ENCODE measurements around the gene NAT16. TPM values are rescaled to one million over a fixed set of nuclear protein-coding genes. Genes with fewer than 3 reads are reported as not detected.

The NAT16 gene
- total and polyA plus RNA-seq, 2 of the 4 experiments (the other 2 are of a cell fraction), result 0.05 TPM; not detected in 1

- TF ChIP-seq CHD1 (IDR thresholded peaks at IDR 0.05; ENCODE audit: low read depth, low read length) (no peak; the same call in 1 of the 2 replicates), RFX5 (IDR thresholded peaks at IDR 0.05; ENCODE audit: low read depth, low read length) (peak; percentile 63; the same call in 1 of the 2 replicates), RAD21 (IDR thresholded peaks at IDR 0.05; ENCODE audit: low read length) (peak; percentile 24; the same call in 1 of the 2 replicates), SMC3 (IDR thresholded peaks at IDR 0.05; ENCODE audit: low read depth, low read length) (no peak), USF2 (IDR thresholded peaks at IDR 0.05; ENCODE audit: low read depth, low read length) (peak; percentile 43; the same call in 1 of the 2 replicates)
These were observed 55.6 kb downstream of the NAT16 start (continued) for GRCh38 chr7:101124376-101125056.
